ENCODE data around the gene ZNF823.

- TF ChIP-seq, protein P1, sequence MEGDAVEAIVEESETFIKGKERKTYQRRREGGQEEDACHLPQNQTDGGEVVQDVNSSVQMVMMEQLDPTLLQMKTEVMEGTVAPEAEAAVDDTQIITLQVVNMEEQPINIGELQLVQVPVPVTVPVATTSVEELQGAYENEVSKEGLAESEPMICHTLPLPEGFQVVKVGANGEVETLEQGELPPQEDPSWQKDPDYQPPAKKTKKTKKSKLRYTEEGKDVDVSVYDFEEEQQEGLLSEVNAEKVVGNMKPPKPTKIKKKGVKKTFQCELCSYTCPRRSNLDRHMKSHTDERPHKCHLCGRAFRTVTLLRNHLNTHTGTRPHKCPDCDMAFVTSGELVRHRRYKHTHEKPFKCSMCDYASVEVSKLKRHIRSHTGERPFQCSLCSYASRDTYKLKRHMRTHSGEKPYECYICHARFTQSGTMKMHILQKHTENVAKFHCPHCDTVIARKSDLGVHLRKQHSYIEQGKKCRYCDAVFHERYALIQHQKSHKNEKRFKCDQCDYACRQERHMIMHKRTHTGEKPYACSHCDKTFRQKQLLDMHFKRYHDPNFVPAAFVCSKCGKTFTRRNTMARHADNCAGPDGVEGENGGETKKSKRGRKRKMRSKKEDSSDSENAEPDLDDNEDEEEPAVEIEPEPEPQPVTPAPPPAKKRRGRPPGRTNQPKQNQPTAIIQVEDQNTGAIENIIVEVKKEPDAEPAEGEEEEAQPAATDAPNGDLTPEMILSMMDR (IDR thresholded peaks at IDR 0.05 in 8 of 11, conservative IDR thresholded peaks at IDR 0.05 in 3 of 11): no peak
- TF ChIP-seq POLR2A (IDR thresholded peaks at IDR 0.05): no peak
- TF ChIP-seq POLR2AphosphoS5 (IDR thresholded peaks at IDR 0.05): no peak
These were observed 15.9 kb upstream of the ZNF823 start for GRCh38 chr19:11754663-11755062.

Measured in spleen (tissue), 7 donors.